GM21786 (cell line): ENCODE data around the gene SLC25A15.
"Not testable (repeated sequence)": the region's sequence is repeated elsewhere in the genome, so short reads cannot be mapped to it uniquely, and the experiment has no call there.

ENCODE experiments used
- ATAC-seq: cut with Tn5 transposase; IDR thresholded peaks from one replicate; pipeline ENCODE4 v1.9.1; 2021; ENCODE audit not compliant: unreplicated experiment

The SLC25A15 gene

DNA sequence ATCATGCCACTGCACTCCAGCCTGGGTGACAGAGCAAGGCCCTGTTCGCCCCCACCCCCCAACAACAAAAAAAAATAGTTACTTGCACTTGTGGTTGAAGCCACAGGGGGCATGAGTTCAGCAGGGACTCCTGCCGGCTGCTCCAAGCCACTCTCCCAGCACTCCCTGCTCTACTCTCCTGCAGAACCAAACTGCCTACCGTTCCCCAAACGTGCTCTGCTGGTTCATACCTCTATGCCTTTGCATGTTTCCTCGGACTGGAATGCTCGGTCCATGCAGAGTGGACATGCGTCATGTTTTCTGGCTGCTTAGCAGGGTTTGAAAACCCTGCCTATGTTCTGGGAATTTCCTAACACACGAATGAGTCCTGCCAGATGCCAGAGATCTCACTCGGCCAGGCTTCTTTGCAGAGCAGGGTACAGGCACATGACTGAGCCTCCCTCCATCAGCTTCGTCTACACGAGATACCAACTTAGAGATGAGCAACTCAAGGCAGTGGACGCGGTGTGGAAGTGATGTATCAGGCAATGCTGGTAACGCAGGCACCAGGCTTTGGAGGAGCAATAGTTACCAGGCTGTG, 8.5 kb upstream of the SLC25A15 start:
- ATAC-seq, result no peak

DNA sequence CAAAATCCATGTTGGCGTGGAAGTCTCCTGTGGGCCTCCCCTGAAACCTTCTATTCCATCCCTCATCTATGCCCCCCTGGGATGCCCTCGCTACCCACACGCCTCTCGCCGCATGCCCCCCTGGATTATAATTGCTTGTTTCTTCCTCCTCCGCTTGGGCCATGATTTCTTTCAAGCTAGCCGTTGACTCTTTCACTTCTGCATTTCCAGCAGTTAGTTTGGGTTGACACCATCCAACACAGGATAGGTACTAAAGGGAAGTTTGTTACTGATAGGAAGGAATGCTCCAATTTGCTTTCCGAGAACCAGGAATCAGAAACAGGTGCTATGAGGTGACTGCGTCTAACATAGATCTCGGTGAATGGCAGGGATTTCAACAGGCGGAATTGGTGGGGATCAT, 7.7 kb upstream of the SLC25A15 start:
- ATAC-seq, result no peak

DNA sequence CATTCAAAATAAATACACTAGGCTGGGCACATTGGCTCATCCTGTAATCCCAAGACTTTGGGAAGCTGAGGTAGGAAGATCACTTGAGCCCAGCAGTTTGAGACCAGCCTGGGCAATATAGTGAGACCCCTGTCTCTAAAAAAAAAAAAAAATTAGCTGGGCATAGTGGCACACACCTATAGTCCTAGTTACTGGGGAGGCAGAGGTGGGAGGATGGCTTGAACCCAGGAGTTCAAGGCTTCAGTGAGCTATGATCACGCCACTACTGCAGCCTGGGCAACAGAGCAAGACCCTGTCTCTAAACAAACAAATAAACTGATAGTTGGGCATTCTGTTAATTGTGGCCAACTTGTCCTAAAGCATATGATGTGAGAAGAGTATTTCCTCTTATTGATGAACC, 6.4 kb upstream of the SLC25A15 start:
- not testable (repeated sequence) for ATAC-seq

DNA sequence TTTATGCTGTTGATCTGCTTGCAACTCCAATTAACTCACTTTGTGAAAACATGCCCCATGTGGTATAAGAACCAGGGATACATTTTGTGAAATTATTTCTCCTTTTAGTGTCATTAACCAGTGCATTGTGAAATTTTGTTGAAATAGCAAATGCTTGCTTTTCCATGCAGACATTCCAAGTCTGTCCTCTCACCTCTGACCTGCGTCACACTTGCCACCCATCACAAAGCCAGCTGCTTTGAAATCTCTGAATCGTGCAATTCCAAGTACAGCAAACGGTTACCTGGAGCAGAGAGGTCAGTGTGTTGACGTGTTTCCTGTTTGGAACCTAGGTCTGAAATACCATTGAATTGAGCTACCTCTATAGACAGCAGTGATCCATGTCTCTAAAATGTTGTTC, 4.9 kb upstream of the SLC25A15 start:
- ATAC-seq, result no peak

GRCh38 chr13:40786568-40786996, 2.8 kb upstream of the SLC25A15 start:
- ATAC-seq, result no peak

GRCh38 chr13:40787062-40787461, 2.3 kb upstream of the SLC25A15 start:
- ATAC-seq, result no peak

DNA sequence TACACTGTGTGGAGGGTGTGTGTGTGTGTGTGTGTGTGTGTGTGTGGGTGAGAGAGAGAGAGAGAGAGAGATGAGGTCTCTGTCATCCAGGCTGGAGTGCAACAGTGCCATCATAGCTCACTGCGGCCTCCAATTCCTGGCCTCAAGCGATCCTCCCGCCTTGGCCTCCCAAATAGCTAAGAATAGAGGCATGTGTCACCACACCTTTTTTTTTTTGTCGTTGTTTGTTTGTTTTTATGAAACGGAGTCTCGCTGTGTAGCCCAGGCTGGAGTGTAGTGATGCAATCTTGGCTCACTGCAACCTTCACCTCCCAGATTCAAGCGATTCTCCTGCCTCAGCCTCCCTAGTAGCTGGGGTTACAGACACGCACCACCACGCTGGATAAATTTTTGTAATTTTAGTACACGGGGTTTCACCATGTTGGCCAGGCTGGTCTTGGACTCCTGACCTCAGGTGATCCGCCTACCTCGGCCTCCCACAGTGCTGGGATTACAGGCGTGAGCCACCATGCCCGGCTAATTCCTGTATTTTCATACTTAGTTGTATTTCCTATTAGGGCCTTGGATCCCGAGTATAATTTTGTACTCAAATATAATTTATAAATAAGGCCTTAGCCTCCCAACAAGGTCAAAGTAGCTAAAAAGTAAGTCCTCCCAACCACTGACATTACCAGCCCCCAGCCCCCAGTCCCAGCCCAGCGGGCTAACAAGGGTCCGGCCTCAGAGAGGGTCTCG, 704 bp upstream of the SLC25A15 start:
- ATAC-seq, result not testable (repeated sequence)

DNA sequence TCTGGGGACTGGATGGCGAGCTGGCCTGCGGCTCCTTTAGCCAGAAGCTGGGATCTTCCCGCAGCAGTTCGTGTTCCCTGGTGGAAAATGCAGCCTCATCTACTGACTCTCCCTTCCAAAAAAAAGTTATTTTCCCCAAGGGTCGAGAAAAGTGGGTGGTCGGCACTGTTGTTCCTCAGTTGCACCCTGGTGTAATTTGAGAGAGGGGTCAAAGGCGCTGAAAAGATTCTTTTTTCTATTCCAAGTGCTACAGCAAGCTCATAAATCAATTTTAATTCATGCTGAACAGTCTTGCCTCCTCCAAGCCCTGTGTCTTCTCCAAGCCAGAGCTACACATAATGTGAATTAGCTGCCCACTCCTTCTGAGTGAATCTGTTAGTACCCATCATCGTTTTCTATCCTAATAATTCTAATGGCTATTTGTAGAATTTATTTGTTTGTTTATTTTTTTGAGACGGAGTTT, 774 bp downstream of the SLC25A15 start:
- ATAC-seq, result no peak

GRCh38 chr13:40792284-40793051, 3.1 kb downstream of the SLC25A15 start:
- no peak for ATAC-seq

GRCh38 chr13:40793339-40793738, 3.9 kb downstream of the SLC25A15 start:
- ATAC-seq, result no peak

GRCh38 chr13:40794414-40795368, 5.3 kb downstream of the SLC25A15 start:
- ATAC-seq, result no peak

DNA sequence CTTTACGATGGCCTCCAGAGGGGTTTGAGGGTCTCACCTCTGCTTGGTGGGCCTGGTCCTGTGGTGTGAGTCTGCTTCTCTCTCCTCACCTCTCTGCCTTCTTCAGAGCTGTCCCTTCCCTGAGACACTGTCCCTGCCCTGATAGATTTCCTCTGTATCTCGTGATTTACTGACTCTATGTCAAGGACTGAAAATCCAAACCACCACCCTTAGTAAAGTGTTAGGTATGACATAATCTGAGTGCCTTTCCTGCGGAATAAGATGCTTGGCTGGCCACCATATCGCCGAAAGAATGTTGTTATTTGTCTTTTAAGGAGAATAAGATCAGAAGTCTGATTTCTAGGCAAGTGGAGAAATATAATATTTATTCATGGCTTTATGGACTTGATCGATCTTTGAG, 7.2 kb downstream of the SLC25A15 start:
- ATAC-seq, result no peak

GRCh38 chr13:40798380-40798779, 9.0 kb downstream of the SLC25A15 start:
- no peak for ATAC-seq

DNA sequence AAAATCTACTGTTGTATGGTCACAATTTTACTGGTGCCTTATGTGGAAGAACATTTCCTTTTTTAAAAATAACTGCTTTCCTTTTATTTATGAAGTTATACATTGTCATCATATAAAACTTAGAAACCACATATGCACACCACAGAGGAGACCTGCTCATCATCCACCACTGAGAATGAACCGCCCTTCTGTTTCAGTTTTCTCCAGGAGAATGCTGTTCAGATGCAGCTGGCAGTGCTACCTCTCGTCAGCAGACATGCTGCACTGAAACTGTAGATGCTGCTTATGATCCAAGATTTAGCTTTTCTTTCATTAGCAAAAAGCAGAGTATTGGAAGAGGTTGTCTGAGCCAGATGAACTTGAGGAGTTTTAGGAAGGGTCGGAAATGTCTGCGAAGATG, 10.1 kb downstream of the SLC25A15 start:
- ATAC-seq, result no peak

DNA sequence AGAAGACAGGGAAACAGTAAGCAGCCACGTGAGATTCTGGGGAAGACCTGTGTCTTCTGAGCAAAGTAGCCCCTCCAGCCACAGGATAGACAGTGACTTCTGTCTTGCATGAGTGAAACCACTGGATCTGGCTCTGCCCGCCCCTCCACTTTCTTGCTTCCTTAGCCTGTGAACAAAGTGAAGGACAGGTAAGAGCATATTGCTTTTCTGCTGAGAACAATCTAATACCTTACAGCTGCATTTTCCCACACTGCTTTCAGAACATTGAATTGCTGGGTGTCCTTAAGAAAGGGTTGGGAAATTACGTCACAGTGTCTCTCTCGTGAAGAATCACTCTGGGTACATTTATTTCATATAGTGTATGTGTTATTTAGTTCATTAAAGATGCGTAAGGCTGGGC, 11.1 kb downstream of the SLC25A15 start:
- ATAC-seq, result no peak

DNA sequence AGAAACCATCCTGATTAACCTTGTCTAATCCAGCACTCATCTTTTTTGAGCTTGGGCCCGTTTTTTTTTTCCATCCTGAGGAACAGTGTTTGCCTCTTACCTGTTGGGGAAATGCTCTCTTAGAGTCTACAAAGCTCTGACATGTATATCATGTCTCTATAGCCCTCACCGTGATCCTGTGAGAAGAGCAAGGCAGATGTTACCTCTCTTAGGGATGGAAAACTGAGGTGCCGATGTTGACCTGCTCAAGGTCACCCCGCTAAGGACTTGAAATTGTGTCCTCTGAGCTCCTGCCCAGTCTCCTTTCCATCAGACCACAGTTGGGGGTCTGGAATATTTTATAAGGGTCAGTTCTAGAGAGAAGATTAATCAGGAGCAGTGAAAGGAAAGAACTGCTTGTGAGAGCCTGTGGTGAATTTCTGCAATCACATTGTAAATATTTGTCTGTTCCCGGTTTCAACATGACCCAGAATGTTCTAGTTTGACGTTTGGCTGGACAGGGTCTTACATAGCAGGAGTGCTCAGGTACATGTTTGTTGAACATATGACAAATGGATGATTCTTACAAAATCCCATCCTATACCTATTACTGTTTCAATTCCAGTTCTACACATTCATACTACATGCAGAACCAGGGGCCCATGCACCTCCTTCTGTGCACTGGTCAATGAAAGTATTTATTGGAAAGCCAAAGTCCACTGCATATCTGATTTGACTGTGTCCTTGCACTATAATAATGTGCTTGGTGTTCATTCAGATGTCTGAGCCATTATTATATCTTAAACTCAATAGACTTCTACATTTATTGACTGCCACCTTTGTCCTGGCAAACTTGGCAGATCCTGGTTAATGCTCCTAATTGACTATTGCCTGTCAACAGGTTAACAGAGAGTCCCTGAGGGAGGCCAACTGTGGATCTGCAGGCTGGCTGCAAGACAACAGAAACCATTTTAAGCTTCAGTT, 12.1 kb downstream of the SLC25A15 start:
- no peak for ATAC-seq

DNA sequence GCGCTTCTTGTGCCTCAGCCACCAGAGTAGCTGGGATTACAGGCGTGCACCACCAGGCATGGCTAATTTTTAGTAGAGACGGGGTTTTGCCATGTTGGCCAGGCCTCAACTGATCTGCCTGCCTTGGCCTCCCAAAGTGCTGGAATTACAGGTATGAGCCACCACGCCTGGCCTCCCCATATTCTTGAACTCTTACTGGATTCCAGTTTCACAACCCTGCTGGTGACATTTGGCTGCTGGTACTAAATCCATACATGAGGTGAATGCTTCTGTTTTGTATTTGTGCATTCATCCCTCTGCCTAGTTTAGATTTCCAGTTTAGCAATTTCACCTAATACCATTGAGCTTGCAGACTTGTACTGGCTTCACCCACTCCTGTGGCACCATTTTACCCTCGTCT, 13.9 kb downstream of the SLC25A15 start:
- no peak for ATAC-seq

DNA sequence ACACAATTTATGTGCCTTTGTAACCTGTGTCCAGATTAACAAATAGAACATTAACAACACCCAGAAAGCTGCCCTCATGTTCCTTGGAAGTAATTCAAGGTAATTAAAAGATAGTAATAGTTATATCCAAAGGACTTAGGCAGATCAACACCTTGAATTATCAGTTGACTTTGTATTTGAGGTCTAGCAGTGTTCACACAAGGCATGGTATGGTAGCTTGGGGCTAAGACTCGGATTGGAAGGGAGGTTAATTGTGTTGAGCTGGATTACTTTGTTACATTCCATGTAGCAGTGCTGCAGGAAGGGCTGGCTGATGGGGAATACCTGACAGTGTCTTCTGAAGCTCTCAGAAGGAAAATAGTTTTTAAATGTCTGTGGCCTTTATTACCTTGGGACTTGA, 16.8 kb downstream of the SLC25A15 start:
- no peak for ATAC-seq

DNA sequence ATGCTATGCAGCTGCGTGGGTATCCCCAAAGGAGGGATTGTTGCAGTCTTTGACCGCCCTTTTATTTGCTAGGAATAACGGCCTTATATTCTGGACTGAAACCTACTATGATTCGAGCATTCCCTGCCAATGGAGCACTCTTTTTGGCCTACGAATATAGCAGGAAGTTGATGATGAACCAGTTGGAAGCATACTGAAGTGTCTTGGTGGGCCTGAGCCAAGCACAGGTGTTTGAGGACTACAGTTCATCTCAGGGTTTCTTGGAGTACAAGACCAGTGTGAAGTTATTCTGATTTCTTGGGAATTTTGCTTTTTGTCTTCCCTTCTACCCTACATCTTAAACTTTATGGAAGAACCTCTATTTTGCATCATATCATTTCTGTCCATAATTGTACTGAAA, 20.1 kb downstream of the SLC25A15 start:
- ATAC-seq, result no peak

- ATAC-seq, result no peak
Measured at GRCh38 chr13:40812102-40812501, 22.7 kb downstream of the SLC25A15 start.
